DND-41 (cell line): ENCODE measurements around the gene MIGA2.

ENCODE experiments used
- EZH2 ChIP-seq: IDR thresholded peaks from 3 replicates; pipeline ENCODE4 v1.6.1; 2012; ENCODE audit warnings: borderline replicate concordance, low read depth, mild to moderate bottlenecking, moderate library complexity, low read length, inconsistent platforms; ENCODE audit not compliant: severe bottlenecking
- TF ChIP-seq, protein P1 (sequence below): IDR thresholded peaks from 2 replicates; pipeline ENCODE4 v1.5.1; 2012; ENCODE audit warnings: borderline replicate concordance, low read length, moderate library complexity, mild to moderate bottlenecking; ENCODE audit not compliant: poor library complexity, severe bottlenecking; ENCODE audit errors: extremely low read depth

DNA sequence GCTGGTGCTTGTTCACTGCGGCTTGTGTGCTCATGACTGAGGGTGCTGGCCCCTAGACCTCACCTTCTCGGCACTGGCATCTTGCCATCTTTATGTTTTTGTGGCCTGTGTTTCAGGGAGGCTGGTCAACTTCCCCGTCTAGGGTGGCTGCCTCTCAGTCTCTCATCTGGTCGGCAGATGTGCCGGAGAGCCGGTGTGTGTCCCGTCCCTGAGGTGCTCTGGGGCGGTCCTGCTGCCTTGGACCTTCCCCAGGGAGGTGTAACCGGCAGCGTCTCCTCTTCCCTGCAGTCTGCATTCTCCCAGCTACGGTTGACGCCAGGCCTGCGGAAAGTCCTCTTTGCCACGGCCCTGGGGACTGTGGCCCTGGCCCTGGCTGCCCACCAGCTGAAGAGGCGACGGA is 5.6 kb downstream of the MIGA2 start:
- TF ChIP-seq, protein P1, sequence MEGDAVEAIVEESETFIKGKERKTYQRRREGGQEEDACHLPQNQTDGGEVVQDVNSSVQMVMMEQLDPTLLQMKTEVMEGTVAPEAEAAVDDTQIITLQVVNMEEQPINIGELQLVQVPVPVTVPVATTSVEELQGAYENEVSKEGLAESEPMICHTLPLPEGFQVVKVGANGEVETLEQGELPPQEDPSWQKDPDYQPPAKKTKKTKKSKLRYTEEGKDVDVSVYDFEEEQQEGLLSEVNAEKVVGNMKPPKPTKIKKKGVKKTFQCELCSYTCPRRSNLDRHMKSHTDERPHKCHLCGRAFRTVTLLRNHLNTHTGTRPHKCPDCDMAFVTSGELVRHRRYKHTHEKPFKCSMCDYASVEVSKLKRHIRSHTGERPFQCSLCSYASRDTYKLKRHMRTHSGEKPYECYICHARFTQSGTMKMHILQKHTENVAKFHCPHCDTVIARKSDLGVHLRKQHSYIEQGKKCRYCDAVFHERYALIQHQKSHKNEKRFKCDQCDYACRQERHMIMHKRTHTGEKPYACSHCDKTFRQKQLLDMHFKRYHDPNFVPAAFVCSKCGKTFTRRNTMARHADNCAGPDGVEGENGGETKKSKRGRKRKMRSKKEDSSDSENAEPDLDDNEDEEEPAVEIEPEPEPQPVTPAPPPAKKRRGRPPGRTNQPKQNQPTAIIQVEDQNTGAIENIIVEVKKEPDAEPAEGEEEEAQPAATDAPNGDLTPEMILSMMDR, result no peak
- TF ChIP-seq EZH2, result no peak
